GM12864 (cell line): ENCODE results near the gene MYD88.

ENCODE experiments used
- DNase-seq: peaks from one replicate; pipeline ENCODE4 v3.0.0-alpha.2; 2011; ENCODE audit warnings: low read depth
- H3K4me3 ChIP-seq: 2 replicates; pipeline ENCODE4 v1.5.1; 2011; ENCODE audit warnings: mild to moderate bottlenecking, low read depth, low read length, control low read depth
- CTCF ChIP-seq: IDR thresholded peaks from 2 replicates; pipeline ENCODE4 v1.5.1; 2011; ENCODE audit warnings: low read depth, mild to moderate bottlenecking, moderate library complexity, low read length, control low read depth, inconsistent platforms; ENCODE audit errors: missing control alignments

Gene MYD88

GRCh38 chr3:38163841-38164642, 25.6 kb downstream of the MYD88 start:
- DNase-seq: no peak
- H3K4me3 ChIP-seq: peak overlapping the region; percentile 91
- no peak for TF ChIP-seq CTCF

DNA sequence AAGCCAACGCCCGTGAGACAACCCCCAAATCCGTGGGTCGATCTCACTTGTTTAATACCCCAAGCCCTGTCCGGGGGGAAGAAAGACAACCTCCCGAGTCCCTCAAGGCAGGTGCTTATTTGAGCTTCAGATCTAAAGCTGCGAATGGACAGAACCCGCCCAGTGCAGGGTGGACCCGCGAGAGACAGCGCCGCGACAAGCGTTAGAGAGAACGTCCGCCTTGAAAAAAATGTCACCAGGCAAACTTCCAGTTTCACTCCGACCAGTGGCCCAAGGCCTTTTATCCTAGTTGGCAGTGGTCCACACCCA, 26.1 kb downstream of the MYD88 start:
- peak overlapping the region; percentile 91 for H3K4me3 ChIP-seq
- no peak for DNase-seq
- TF ChIP-seq CTCF: no peak

DNA sequence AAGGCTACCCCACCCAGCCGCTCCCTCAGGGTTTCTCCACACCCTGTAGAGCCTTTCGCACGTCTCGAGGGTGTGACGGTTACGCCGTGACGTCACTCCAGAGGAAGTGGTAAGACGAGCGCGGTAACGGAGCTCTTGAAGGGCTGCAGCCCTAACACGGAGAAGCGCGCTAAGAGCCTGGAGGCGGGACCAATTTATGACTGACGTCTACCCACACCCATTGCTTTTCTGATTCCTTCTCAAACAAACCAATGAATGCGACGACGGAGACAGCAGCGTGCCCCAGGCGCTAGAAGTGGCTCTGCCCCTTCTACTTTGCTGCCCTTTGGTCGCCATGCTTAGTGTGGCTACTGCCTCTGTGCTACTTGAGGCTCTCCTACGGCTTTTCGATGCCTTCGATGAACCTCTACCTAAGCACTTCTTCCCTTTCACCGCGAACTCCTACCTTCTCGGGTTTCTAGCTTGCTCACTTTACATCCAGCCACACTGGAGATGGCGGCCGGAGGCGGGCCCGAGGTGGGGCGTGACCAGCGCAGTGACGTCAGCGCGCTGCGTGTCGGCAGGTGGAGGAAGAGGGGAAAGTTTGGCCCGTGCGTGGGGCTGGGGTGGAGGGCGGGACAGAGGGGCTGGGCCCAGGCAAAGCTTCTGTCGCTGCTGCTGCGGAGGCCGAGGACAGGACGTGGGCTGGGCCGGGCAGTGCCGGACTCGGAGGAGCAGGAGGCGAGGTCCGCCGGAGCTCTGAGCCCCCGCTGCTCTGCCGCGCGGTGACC, 26.7 kb downstream of the MYD88 start, which contains the start of gene OXSR1:
OXSR1 (plus strand) TSS at position 586 of the 770 bp plus-strand sequence. CDS start 340 bp downstream, outside the sequence.
- peak within 1 kb of the TSS; percentile 91 for H3K4me3 ChIP-seq
- no peak for TF ChIP-seq CTCF
- DNase-seq: peak; percentile 100

DNA sequence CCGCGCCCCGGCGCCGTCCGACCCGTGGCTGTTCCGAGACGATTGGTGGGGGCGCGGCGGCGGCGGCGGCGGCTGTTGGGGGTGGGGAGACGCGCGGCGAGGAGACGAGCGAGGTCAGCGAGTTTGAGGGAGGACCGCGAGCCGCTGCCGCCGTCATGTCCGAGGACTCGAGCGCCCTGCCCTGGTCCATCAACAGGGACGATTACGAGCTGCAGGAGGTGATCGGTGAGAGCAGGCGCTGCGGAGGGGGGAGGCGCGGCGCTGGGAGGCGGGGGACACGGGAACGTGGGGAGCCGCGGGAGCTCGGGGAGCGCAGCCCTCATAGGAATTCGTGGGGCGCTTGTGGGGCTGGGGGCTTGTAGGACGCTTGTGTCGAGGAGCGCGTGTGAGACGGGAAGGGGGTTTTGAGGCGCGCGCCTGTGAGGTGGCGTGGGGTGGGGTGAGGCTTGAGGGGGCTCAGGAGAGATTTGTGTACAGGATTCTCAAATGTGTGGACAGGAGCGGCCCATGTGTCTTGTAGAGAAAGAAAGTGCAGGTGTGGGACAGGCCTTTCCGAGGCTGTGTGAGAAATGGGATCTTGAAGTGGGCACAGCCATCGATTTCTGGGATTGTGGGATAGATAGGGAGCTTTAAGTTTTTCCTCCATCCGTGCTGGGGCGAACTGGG, 27.4 kb downstream of the MYD88 start:
- no peak for DNase-seq
- peak overlapping the region; percentile 91 for H3K4me3 ChIP-seq
- no peak for TF ChIP-seq CTCF

DNA sequence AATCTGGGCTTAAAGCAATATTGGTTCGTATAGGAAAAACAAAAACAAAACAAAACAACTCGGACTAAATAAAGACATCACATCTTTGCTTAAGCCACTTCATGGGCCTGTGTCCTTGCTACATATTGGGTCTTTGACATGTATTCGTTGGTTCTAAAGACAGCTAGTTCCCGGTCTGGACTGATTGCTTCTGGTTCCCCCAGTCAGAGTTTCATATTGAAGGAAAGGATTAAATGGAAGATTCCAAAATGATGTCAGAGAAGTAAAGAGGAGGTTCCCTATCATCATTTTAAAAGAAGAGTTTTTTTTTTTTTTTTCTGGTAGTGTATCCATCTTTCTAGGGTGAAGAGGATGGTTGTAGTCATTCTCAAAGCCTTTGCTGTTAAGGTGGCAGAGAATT, 29.1 kb downstream of the MYD88 start:
- no peak for DNase-seq
- TF ChIP-seq CTCF: no peak
- no peak overlapping the region; the same call in 1 of the 2 replicates for H3K4me3 ChIP-seq

DNA sequence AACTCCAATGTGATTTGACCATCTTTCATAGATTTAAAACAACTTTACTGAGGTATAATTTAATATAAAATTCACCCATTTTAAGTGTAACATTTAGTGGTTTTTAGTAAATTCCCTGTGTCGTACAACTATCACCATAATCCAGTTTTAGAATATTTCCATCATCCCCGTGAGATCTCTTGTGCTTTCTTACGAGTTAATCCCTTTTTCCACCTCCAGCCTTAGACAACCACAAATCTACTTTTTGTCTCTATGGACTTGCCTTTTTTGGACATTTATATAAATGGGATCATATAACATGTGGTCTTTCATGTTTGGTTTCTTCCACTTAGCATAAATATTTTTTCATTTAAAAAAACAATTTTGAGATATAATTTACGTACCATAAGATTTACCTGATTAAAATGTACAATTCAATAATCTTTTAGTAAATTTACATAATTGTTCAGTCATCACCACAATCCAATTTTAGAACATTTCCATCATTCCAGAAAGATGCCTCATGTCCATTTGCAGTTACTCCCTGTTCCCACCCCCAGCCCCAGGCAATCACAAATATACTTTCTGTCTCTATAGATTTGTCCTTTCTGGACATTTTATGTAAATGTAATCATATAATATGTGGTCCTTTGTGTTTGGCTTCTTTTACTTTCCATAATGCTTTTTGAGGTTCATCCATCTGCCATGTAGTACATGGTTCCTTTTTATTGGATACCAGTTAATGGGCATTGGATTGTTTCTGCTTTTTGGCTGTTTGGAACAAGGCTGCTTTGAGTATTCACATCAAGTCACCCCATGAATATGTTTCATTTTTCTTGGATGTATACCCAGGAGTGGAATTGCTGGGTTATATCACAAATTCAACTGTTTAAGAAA, 29.9 kb downstream of the MYD88 start:
- TF ChIP-seq CTCF: no peak
- no peak for DNase-seq
- H3K4me3 ChIP-seq: no peak overlapping the region; the same call in 1 of the 2 replicates
